ENCODE data around the gene KIAA1586.
"Not testable (repeated sequence)": the region's sequence is repeated elsewhere in the genome, so short reads cannot be mapped to it uniquely, and the experiment has no call there.

KIAA1586 gene

GRCh38 chr6:57047859-57048258, 1.4 kb downstream of the KIAA1586 start:
- DNase-seq (ENCODE audit: low spot score), result not testable (repeated sequence)

DNA sequence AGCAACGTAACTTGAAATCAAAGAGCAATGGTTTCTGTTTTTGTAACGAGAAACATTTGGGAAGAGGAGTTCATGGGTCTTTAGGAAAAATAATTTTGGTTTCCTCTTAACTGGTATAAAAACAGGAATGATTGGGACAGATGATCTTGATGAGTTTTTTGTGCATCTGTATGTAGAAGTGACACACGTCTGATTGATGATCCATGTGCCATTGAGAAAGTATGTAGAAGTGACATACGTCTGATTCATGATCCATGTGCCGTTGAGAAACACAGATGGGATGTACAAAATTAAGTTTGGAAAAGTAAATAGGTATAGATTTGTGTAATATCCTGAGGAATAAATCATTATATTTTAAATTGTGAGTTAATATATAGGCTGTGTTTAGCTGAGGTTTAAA, 2.1 kb downstream of the KIAA1586 start:
- DNase-seq (ENCODE audit: low spot score), result no peak

- no peak for DNase-seq (ENCODE audit: low spot score)
Measured at GRCh38 chr6:57063847-57064246, 17.4 kb downstream of the KIAA1586 start.

DNA sequence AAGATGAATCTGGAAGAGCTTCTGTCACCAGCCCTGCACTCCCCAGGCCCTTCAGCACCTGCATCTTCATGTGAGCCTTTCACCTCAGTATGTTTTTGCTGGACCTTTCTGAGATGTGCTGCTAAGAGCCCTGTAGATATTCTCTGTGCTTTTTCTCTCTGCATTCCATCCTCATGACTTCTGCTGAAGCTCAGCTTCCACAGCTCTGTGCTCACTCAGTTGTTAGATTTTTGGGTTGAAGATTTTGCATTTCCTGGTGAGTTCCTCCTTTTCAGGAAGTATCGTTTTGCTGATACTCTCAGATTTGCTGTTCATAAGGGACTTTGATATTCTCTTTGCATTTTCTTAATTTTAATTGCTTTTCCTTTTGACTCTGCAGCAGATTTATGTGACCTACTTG, 18.3 kb downstream of the KIAA1586 start:
- peak; percentile 7 for DNase-seq (ENCODE audit: low spot score)

- DNase-seq (ENCODE audit: low spot score), result no peak
Measured at GRCh38 chr6:57068061-57068460, 21.6 kb downstream of the KIAA1586 start.

DNA sequence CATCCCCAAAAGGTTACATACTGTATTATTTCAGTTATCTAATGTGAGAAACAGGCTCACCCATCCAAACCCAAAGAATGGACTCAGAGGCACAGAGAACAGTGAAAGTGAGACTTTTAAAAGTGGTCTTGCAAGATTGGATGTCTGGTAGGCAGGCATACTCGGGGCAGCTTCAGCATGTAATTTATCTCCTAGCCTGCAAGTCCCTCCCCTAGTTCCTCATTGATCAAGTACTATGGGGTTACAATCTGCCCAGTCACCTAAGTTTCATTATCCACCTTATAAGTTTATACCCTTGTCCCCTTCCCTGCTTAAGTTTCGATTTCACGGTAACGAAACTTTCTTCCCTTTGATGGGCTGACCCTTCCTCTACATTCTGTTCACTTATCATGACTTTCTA, 22.7 kb downstream of the KIAA1586 start:
- no peak for DNase-seq (ENCODE audit: low spot score)

DNA sequence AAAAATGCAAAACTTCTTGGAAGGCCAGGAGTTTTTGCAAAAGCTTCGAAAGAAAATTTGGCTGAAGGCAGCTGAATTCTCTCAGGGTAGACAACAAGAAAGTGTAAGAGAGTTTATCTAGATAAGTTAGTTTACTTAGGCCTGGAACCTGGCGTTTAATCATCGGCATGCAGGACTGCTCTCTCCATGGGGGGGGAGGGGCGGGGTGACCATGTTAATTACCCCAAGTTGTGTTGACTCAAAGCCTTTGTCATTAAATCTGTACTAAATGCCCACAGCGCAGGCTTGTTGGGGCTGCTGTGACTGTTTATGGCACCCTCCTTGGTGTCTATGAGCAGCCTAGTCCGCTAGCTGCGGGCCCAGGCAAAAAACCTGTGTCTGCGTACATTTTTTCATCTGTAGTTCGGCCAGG, 23.4 kb downstream of the KIAA1586 start:
- DNase-seq (ENCODE audit: low spot score), result no peak

DNA sequence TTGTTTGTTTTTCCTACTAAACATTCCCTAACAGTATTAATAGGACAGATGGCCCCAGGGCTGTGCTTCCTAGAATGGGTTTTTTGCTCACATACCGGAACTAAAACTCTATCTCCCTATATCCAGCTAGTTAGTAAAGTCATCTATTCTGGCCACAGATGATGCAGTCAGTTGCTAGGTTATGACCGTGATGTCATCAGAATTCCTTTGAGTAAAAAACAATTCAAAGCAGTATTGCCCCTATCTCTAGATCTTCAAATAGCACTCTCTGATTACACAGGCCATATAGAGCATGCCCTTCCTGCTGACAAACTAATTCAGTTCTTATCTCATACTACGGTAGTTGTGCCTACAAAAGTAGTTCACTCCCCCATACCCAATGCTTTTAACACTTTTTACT, 25.6 kb downstream of the KIAA1586 start:
- no peak for DNase-seq (ENCODE audit: low spot score)

DNA sequence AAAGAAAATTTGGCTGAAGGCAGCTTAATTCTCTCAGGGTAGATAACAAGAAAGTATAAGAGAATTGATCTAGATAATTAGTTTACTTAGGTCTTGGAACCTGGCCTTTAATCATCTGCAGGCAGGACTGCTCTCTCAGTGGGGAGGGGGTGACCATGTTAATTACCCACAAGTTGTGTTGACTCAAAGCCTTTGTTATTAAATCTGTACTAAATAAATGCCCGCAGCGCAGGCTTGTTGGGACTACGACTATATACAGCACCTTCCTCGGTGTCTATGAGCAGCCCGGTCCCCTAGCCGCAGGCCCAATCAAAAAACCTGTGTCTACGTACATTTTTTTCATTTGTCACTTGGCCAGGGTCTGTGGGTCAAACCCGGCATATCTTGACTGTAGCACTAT, 27.9 kb downstream of the KIAA1586 start:
- DNase-seq (ENCODE audit: low spot score), result no peak

- no peak for DNase-seq (ENCODE audit: low spot score)
Measured at GRCh38 chr6:57075092-57075491, 28.6 kb downstream of the KIAA1586 start.

GRCh38 chr6:57078531-57079207, 32.2 kb downstream of the KIAA1586 start:
- no peak for DNase-seq (ENCODE audit: low spot score)

- DNase-seq (ENCODE audit: low spot score), result no peak
Measured at GRCh38 chr6:57085471-57085870, 39.0 kb downstream of the KIAA1586 start.

- no peak for DNase-seq (ENCODE audit: low spot score)
Measured at GRCh38 chr6:57086843-57087242, 40.4 kb downstream of the KIAA1586 start.

- no peak for DNase-seq (ENCODE audit: low spot score)
Measured at GRCh38 chr6:57087916-57088315, 41.4 kb downstream of the KIAA1586 start.

DNA sequence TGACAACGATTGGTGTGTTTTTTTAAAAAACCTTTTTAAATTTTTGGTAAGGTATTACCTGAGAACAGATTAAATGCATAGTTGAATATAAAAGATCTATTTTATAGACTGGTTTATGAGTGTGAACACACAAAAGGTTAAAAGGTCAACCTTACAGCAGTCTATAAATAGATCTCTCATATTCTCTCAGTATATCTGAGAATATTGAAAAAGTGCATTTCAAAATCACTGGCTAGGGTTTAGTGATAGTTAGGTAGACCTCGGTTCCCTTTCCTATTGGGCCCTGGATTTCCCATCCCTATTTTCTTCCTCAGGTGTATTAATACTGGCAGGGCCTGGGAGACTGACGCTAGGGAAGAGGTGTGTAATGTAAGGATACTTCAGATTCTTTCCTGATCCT, 42.8 kb downstream of the KIAA1586 start:
- no peak for DNase-seq (ENCODE audit: low spot score)

GRCh38 chr6:57089687-57090457, 43.4 kb downstream of the KIAA1586 start, which contains the start of gene ZNF451:
Gene ZNF451, plus strand, starts transcription at chr6:57090188. Its CDS starts 66 bp downstream, at chr6:57090254.
- peak; percentile 94 for DNase-seq (ENCODE audit: low spot score)

DNA sequence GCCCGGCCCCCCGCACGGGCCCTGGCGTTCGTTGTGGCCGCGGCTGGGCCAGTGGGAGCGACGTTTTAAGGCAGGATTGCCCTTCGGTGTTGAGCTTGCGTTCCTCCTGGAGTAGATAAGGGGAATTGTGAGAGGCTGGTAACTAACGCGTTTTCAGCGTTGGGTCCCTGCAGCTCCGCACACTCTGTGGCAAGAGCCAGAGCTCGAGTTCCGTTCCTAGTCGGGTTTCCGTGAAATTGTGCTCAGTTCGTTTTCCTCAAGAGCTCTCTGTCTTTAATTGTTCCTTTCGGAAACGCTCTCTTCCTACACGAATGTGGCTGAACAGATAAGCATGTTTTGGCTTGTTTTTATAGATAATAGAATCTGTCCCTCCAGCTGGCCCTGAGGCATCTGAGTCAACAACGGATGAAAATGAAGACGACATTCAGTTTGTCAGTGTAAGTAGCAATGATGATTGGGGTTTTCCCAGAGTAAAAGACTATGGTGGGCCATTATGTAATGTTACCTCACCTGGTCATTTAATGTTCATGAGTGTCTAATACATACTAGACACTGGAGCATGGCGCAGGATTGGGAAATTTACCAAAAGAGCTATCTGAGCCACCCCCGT, 44.1 kb downstream of the KIAA1586 start:
- DNase-seq (ENCODE audit: low spot score), result not testable (repeated sequence)

DNA sequence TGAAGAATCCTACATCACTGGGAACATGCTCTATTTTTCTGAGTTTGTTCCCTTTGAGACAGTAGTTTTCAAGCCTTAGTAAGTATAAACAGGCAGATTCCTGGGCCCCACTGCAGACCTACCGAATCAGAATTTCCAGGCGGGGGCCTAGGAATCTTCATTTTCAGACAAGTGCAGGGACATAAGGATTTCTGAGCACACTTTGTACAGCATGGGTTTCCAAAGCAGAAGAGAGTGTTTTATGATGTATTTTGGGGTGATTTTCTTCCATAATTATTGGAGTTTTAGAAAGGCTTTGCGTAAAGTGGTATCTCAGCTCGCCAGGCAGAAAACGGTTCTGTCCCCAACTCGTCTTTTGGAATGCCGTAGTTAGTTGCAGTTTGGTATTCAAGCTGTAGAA, 44.9 kb downstream of the KIAA1586 start:
- DNase-seq (ENCODE audit: low spot score), result not testable (repeated sequence)

- DNase-seq (ENCODE audit: low spot score), result no peak
Measured at GRCh38 chr6:57094689-57095088, 48.2 kb downstream of the KIAA1586 start.

DNA sequence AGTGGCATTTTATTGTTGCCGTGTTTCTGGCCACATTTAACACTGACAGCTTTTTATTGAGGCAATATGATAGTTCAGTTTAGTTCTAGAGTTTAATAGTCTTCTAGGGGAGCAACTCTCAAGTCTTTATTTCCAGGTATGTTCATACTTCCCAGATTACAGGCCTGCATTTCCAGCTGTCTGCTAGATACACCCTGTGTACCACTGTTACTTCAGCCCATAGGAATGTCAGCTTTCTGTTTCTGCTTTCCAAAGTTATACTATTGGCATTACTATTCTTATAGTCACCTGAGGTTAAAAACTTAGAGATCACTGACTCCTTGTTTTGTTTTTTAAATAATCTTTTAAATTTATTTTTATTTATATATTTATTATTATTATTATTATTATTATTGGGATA, 51.1 kb downstream of the KIAA1586 start:
- no peak for DNase-seq (ENCODE audit: low spot score)

- no peak for DNase-seq (ENCODE audit: low spot score)
Measured at GRCh38 chr6:57102976-57103375, 56.5 kb downstream of the KIAA1586 start.

DNA sequence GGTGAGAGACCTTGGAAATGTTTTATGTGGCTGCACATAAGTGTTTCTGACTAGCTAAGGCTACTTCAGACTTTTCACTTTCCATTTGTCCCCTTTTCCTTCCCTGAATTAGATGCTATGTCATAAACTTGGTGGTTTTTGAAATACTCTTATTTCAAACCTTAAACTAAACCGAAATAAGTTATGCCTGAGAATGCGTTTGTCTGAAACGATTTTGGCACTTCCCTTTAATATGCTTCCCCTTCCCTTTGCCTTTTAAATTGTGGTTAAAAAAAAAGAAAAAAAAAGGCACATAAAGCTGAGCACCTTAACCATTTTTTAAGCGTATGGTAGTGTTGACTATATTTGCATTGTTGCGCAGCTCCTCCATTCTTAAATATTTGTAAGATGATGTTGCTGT, 57.8 kb downstream of the KIAA1586 start:
- no peak for DNase-seq (ENCODE audit: low spot score)
